ENCODE measurements around the gene PPP1R13L. TPM values are rescaled to one million over a fixed set of nuclear protein-coding genes. Genes with fewer than 3 reads are reported as not detected.

Gene PPP1R13L
- polyA plus RNA-seq, 1 donor from 2014 or later, result not detected

DNA sequence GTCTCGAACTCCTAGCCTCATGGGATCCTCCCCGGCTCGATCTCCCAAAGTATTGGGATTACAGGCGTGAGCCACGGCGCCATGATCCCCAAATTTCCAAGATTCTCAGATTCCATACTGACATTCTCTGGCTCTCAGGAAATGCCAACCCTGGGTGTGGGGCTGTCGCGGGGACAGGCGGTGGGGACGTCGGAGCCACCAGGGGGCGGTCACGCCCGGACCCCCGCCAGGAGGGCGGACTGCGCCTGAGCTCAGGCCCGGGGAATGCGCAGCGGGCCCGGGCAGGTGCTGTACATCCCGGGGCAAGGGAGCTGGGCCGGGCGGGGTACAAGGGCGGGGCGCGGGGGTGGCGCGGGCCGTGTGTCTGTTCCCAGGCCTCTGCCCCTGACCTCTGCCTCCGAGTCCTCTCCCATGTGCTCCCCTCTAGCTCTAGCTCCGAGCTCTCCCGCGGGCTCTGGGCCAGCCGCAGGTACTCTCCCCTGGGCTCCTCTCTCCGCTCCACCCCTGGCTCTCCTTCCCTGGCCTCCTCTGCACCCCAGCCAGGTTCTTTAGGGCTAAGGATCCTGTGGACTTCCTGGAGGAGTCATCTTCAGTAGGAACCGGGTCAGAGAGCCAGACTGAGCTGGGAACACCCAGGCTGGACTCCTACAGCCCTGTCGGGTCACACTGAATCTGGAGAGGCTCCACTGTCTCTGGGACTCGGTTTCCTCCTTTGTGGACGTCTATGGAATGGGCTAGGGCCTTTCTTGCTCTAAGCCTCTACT, 2.4 kb downstream of the PPP1R13L start:
- TF ChIP-seq, protein P1, sequence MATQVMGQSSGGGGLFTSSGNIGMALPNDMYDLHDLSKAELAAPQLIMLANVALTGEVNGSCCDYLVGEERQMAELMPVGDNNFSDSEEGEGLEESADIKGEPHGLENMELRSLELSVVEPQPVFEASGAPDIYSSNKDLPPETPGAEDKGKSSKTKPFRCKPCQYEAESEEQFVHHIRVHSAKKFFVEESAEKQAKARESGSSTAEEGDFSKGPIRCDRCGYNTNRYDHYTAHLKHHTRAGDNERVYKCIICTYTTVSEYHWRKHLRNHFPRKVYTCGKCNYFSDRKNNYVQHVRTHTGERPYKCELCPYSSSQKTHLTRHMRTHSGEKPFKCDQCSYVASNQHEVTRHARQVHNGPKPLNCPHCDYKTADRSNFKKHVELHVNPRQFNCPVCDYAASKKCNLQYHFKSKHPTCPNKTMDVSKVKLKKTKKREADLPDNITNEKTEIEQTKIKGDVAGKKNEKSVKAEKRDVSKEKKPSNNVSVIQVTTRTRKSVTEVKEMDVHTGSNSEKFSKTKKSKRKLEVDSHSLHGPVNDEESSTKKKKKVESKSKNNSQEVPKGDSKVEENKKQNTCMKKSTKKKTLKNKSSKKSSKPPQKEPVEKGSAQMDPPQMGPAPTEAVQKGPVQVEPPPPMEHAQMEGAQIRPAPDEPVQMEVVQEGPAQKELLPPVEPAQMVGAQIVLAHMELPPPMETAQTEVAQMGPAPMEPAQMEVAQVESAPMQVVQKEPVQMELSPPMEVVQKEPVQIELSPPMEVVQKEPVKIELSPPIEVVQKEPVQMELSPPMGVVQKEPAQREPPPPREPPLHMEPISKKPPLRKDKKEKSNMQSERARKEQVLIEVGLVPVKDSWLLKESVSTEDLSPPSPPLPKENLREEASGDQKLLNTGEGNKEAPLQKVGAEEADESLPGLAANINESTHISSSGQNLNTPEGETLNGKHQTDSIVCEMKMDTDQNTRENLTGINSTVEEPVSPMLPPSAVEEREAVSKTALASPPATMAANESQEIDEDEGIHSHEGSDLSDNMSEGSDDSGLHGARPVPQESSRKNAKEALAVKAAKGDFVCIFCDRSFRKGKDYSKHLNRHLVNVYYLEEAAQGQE (IDR thresholded peaks at IDR 0.05; ENCODE audit: borderline replicate concordance), result no peak
- TF ChIP-seq MXI1 (conservative IDR thresholded peaks at IDR 0.05; ENCODE audit: poor library complexity, severe bottlenecking), result no peak
- TF ChIP-seq, protein P2, sequence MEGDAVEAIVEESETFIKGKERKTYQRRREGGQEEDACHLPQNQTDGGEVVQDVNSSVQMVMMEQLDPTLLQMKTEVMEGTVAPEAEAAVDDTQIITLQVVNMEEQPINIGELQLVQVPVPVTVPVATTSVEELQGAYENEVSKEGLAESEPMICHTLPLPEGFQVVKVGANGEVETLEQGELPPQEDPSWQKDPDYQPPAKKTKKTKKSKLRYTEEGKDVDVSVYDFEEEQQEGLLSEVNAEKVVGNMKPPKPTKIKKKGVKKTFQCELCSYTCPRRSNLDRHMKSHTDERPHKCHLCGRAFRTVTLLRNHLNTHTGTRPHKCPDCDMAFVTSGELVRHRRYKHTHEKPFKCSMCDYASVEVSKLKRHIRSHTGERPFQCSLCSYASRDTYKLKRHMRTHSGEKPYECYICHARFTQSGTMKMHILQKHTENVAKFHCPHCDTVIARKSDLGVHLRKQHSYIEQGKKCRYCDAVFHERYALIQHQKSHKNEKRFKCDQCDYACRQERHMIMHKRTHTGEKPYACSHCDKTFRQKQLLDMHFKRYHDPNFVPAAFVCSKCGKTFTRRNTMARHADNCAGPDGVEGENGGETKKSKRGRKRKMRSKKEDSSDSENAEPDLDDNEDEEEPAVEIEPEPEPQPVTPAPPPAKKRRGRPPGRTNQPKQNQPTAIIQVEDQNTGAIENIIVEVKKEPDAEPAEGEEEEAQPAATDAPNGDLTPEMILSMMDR (IDR thresholded peaks at IDR 0.05; ENCODE audit: poor library complexity, severe bottlenecking), result no peak
- no peak for TF ChIP-seq EZH2 (IDR thresholded peaks at IDR 0.05; ENCODE audit: borderline replicate concordance, insufficient read depth, low read length, poor library complexity, severe bottlenecking)
- H3K9me3 ChIP-seq (ENCODE audit: low read length), result no peaks in the 10 kb centered on the region
- H3K4me3 ChIP-seq (ENCODE audit: low read length), result no peak overlapping the region
- H3K27me3 ChIP-seq (ENCODE audit: insufficient read depth, low read depth, low read length), result peaks cover 56% of the 10 kb centered on the region
- no peak overlapping the region for H3K27ac ChIP-seq (ENCODE audit: low read length)
- H3K9me2 ChIP-seq (ENCODE audit: insufficient read depth, low read length), result no peaks in the 10 kb centered on the region
- no peaks in the 10 kb centered on the region for H3K79me2 ChIP-seq (replicated peaks; ENCODE audit: insufficient read depth, low read length)
- H3F3A ChIP-seq (ENCODE audit: insufficient read depth, low read length, poor library complexity, severe bottlenecking), result no peaks in the 10 kb centered on the region
- no peak overlapping the region for H3K9ac ChIP-seq (ENCODE audit: low read length)
- no peak overlapping the region for H3K4me2 ChIP-seq (ENCODE audit: low read length)
- no peaks in the 10 kb centered on the region for H3K36me3 ChIP-seq (ENCODE audit: insufficient read depth, low read length)
- no peak overlapping the region for H2AFZ ChIP-seq (ENCODE audit: low read depth, low read length)
- H4K20me1 ChIP-seq (ENCODE audit: insufficient read depth), result no peaks in the 10 kb centered on the region

DNA sequence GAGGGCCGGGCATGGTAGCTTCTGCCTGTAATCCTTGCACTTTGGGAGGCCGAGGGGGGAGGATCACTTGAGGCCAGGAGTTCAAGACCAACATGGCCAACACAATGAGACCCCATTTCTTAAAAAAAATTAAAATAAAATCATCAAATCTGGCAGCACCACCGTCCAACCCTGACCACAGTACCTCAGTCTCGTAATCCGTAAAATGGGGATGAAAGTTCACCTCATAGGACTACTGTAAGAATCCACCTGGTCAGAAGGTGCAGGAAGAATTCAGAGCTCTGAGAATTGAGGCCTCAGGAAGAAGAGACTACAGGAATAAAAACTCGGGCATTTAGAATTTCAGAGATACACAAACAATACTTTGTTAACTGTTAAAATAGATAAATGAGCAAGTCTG, 3.1 kb downstream of the PPP1R13L start:
- H2AFZ ChIP-seq (ENCODE audit: low read depth, low read length), result no peak overlapping the region
- no peaks in the 10 kb centered on the region for H3K36me3 ChIP-seq (ENCODE audit: insufficient read depth, low read length)
- no peak for TF ChIP-seq MXI1 (conservative IDR thresholded peaks at IDR 0.05; ENCODE audit: poor library complexity, severe bottlenecking)
- no peak for TF ChIP-seq RAD21 (conservative IDR thresholded peaks at IDR 0.05)
- no peak for TF ChIP-seq EP300 (conservative IDR thresholded peaks at IDR 0.05; ENCODE audit: poor library complexity, severe bottlenecking)
- TF ChIP-seq EZH2 (IDR thresholded peaks at IDR 0.05; ENCODE audit: borderline replicate concordance, insufficient read depth, low read length, poor library complexity, severe bottlenecking), result no peak
- no peak for TF ChIP-seq TAF1 (IDR thresholded peaks at IDR 0.05; ENCODE audit: low read depth)
- TF ChIP-seq, protein P1 (IDR thresholded peaks at IDR 0.05; ENCODE audit: borderline replicate concordance), result no peak
- TF ChIP-seq, protein P2 (IDR thresholded peaks at IDR 0.05; ENCODE audit: poor library complexity, severe bottlenecking), result no peak
- no peak for TF ChIP-seq SMC3 (conservative IDR thresholded peaks at IDR 0.05; ENCODE audit: poor library complexity)
- TF ChIP-seq POLR2AphosphoS5 (IDR thresholded peaks at IDR 0.05), result no peak
- H3K9me2 ChIP-seq (ENCODE audit: insufficient read depth, low read length), result no peaks in the 10 kb centered on the region
- H3K9me3 ChIP-seq (ENCODE audit: low read length), result no peaks in the 10 kb centered on the region
- H3K27ac ChIP-seq (ENCODE audit: low read length), result no peak overlapping the region
- H3K27me3 ChIP-seq (ENCODE audit: insufficient read depth, low read depth, low read length), result peaks cover 62% of the 10 kb centered on the region
- H3K4me3 ChIP-seq (ENCODE audit: low read length), result no peak overlapping the region
- no peak overlapping the region for H3K4me2 ChIP-seq (ENCODE audit: low read length)
- no peaks in the 10 kb centered on the region for H4K20me1 ChIP-seq (ENCODE audit: insufficient read depth)
- no peaks in the 10 kb centered on the region for H3K79me2 ChIP-seq (replicated peaks; ENCODE audit: insufficient read depth, low read length)
- H3F3A ChIP-seq (ENCODE audit: insufficient read depth, low read length, poor library complexity, severe bottlenecking), result no peaks in the 10 kb centered on the region
- no peak overlapping the region for H3K9ac ChIP-seq (ENCODE audit: low read length)
